HG02798 (cell line): Measurements from ENCODE around the gene PLXNA4.

Experiments used
- ATAC-seq: cut with Tn5 transposase; IDR thresholded peaks from one replicate; pipeline ENCODE4 v1.9.1; 2021; ENCODE audit warnings: mild to moderate bottlenecking; ENCODE audit not compliant: unreplicated experiment, poor library complexity

The PLXNA4 gene

DNA sequence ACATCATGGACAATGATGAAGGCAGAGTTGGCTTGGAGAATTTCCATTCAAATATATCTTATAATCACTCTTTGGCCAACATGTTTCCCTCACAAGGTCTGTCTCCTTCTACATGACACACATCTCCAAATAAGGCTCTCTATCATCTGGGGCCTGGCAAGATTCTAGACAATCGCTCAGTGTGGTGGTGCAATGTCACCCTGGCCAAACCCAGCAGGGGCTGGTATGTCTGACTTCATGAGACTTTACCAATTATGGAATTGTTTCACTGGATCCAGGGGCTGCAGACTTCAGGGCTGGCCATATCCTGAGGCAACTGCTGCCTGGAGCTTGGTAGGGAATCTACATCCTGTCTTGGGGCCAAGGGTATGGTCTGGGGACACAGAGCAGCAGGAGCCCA is 319.0 kb downstream of the PLXNA4 start:
- ATAC-seq: no peak

GRCh38 chr7:132256721-132257212 is 319.5 kb downstream of the PLXNA4 start:
- no peak for ATAC-seq

- no peak for ATAC-seq
Observed at GRCh38 chr7:132255898-132256297, 320.4 kb downstream of the PLXNA4 start.

DNA sequence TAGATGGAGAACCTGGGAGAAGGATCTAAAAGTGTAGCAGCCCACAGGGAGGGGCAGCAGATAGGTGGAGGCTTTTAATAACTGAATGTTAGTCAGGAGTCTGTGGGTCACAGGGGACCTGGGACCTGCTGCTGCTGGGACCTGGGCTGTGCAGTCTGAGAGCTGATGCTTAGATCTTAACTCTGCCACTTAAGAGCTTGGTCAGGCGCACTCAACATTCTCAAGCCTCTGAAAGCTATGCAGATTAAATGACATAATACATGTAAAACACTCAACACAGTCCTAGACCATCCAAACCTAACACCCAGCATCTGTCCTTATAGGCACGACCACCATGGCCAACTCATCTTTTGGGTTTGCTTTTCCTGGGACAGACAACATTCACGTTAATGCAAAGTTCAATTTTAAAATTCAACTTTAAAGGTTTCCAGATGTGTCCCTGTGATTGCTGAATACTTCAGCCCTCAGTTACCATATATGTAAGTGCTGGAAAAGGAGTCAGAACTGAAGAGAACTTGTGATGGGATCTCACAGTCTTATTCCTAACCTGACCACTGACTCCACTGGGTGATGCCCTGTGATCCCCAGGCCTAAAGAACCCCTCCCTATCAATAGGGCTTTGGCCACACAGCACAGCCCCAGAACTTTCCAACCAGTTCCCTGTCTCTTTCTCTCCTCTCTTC is 321.0 kb downstream of the PLXNA4 start:
- ATAC-seq: no peak

GRCh38 chr7:132254455-132254854 is 321.8 kb downstream of the PLXNA4 start:
- ATAC-seq: no peak

- no peak for ATAC-seq
Observed at GRCh38 chr7:132252793-132253100, 323.5 kb downstream of the PLXNA4 start.

GRCh38 chr7:132251327-132251659 is 325.0 kb downstream of the PLXNA4 start:
- no peak for ATAC-seq

GRCh38 chr7:132250480-132251326 is 325.6 kb downstream of the PLXNA4 start:
- no peak for ATAC-seq

DNA sequence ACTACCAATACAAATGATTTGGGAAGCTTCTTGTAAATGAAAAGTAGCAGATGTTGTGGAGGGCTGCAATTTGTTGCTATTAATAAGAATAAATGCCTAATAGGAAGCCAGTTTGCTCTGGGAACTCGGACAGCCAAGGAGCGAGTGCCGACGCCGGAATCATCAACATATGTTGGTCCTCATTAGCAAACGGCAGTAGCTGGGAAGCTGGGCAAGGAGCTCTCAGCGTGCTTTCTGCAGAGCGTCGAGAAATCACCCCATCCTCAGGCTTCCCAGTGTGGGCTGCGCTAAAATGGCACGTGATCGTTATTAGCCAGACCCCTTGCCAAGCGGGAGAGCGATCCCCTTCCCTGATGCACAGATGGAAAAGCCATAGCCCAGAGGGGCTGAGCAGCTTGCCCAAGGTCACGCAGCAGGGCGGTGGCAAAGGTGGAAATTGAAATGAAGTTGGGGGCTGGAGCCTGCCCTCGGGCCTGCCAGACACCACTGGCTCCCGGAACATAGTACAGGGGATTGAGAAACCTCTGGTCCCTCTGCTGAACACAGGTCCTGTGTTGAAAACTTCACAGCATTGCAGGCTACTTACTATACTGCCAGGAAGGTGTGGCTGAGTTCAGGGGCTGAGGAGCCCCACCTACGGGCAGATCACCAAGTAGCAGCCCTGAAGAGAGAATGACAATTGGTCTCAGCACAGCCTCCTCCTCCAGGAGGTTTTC is 326.9 kb downstream of the PLXNA4 start:
- ATAC-seq: no peak

GRCh38 chr7:132248841-132249240 is 327.4 kb downstream of the PLXNA4 start:
- no peak for ATAC-seq

- ATAC-seq: no peak
Observed at GRCh38 chr7:132247995-132248618, 328.2 kb downstream of the PLXNA4 start.

DNA sequence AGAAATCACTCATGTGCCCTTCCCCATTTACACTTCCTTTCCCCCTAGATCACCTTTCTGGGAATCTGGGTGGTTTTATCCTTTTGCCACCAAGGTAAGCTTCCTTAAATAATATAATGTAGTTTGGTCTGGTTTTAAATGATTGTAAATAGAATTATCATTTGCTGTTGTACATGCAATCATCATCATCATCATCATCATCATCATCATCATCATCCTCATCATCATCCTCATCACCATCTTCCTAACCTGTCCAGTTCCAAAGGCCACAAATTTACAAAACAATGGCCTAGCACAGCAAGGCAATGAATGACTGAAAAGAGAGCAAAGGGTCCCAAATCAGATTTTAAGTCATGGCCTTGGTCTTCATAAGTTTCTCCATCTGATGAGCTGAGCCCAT is 329.7 kb downstream of the PLXNA4 start:
- ATAC-seq: no peak

GRCh38 chr7:132245539-132245938 is 330.7 kb downstream of the PLXNA4 start:
- no peak for ATAC-seq

DNA sequence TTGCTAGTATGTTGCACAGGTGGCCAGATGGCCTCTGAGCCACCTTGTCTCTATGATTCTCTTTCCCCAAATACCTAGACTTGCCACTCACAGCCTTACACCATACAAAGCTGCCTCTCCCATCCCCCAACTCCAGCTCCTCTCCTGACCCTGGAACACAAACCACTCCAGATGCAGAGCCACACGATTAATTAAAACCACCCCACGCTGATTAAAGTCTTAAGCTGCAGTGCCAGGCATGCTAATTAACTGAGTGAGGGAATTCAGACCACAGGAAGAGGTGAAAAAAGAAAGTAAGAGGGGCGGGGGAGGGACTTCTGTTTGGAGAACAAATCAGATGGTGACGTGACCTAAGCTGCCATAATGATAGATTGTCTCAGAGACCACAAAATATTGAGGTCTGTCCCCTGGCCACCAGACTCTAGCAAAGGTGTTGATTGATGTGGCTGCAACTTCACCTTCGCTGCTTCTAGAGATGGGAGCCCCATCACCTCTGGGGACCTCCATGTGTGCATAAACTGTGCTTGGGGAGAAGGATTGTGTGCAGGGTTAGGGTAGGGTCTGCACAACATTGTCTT is 331.3 kb downstream of the PLXNA4 start:
- no peak for ATAC-seq

- ATAC-seq: no peak
Observed at GRCh38 chr7:132243463-132243862, 332.8 kb downstream of the PLXNA4 start.

- ATAC-seq: no peak
Observed at GRCh38 chr7:132243051-132243450, 333.2 kb downstream of the PLXNA4 start.

DNA sequence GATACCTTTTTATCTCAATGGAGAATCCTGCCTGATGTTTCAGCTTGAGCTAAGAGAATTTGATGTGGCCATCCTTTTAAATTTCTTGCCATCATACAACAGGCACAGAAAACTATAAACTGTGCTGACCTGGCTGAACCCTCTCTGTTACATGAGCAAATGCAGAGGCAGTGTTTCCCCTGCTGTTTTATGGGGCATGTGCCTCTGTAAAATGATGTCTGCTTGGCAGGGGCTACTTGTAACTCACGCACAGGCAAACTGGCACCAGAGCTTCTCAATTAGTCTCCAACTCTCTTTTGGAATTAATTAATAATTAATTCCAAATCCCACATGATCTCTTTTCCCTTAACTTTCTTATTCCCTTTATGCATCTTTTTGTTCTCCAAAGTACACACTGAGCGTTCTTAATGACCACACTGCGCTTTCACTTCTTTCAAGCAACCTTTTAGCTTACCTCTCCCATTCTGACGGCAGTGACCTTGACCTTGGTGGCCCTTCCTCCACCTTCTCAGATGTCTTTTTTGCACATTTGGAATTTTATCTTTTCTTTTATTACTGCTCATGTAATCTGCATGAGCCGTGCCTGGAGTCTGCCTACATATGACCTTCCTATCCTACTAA is 334.0 kb downstream of the PLXNA4 start:
- ATAC-seq: no peak

DNA sequence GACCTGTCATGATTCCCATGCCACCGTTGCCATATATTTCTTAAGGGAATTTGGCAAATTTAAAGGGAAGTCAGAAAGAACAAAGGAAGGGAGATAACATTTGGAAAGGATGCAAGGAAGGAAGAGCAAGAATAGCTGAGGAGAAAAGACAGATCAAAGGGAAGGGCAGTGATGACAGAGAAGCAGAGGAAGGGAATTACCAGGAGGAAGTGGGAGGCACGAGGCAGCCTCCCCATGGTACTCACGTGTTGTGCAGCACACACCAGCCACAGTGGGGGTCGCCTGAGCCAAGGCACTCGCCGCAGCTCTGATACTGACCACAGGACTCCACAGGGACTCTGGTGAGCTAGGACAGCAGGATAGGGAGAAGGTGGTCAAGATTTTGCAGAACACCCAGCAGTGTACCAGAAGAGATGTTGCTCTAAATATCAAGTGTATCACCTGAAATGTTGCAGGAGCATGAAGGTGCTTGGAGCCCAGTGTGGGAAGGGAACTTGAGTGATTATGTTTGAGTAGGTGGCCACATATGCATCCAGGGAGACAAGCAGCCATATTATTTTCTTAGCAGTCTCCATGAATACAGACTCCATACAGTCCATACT is 335.3 kb downstream of the PLXNA4 start:
- no peak for ATAC-seq

DNA sequence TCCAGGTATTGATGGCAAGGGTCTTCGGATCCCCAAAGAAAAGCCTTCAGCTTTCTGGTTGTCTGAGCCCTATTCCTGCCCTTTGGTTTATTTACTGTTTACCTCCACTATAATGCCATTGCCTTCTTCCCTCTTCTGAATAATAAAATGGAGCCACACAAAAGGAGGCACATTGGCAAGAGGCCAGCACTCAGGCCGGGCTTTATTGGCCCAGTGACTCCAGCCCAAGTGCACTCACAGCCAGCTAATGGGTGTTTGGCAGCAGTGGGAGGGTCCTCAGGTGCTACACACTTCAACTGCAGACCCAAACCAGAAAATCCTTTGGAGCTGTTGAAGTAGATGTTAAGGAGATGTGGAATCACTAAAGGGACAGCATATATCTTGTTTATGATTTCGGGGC is 336.0 kb downstream of the PLXNA4 start:
- no peak for ATAC-seq
